ENCODE results near the gene ARHGAP31.

ARHGAP31 gene

GRCh38 chr3:119322835-119323722 lies 28.9 kb downstream of the ARHGAP31 start (continued):
- TF ChIP-seq, protein P1, sequence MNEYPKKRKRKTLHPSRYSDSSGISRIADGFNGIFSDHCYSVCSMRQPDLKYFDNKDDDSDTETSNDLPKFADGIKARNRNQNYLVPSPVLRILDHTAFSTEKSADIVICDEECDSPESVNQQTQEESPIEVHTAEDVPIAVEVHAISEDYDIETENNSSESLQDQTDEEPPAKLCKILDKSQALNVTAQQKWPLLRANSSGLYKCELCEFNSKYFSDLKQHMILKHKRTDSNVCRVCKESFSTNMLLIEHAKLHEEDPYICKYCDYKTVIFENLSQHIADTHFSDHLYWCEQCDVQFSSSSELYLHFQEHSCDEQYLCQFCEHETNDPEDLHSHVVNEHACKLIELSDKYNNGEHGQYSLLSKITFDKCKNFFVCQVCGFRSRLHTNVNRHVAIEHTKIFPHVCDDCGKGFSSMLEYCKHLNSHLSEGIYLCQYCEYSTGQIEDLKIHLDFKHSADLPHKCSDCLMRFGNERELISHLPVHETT (tag by site-specific recombination; IDR thresholded peaks at IDR 0.05): no peak
- TF ChIP-seq ZNF518A (tag by site-specific recombination; conservative IDR thresholded peaks at IDR 0.05; ENCODE audit: low read depth): no peak
- no peak for TF ChIP-seq ZNF362 (tag by site-specific recombination; IDR thresholded peaks at IDR 0.05)
- no peak for TF ChIP-seq PRDM1 (tag by site-specific recombination; IDR thresholded peaks at IDR 0.05)
- TF ChIP-seq, protein P2, sequence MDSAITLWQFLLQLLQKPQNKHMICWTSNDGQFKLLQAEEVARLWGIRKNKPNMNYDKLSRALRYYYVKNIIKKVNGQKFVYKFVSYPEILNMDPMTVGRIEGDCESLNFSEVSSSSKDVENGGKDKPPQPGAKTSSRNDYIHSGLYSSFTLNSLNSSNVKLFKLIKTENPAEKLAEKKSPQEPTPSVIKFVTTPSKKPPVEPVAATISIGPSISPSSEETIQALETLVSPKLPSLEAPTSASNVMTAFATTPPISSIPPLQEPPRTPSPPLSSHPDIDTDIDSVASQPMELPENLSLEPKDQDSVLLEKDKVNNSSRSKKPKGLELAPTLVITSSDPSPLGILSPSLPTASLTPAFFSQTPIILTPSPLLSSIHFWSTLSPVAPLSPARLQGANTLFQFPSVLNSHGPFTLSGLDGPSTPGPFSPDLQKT (IDR thresholded peaks at IDR 0.05; ENCODE audit: borderline replicate concordance, low read depth, low read length): no peak
- 0 out of 2 replicates have a peak, but pooled peaks have one; percentile 28 for TF ChIP-seq KLF16 (tag by site-specific recombination; IDR thresholded peaks at IDR 0.05)
- no peak for TF ChIP-seq ZNF169 (tag by site-specific recombination; IDR thresholded peaks at IDR 0.05)
- no peak for TF ChIP-seq ZNF223 (tag by site-specific recombination; IDR thresholded peaks at IDR 0.05)
- TF ChIP-seq ZNF175 (tag by site-specific recombination; IDR thresholded peaks at IDR 0.05): no peak
- TF ChIP-seq SCRT1 (tag by site-specific recombination; IDR thresholded peaks at IDR 0.05; ENCODE audit: borderline replicate concordance): no peak
- no peak for TF ChIP-seq ZNF311 (tag by site-specific recombination; IDR thresholded peaks at IDR 0.05; ENCODE audit: borderline replicate concordance)
- no peak for TF ChIP-seq ZNF16 (tag by site-specific recombination; IDR thresholded peaks at IDR 0.05; ENCODE audit: low read depth)
- 0 out of 2 replicates have a peak, but pooled peaks have one; percentile 13 for TF ChIP-seq ZNF335 (tag by site-specific recombination; conservative IDR thresholded peaks at IDR 0.05)
- no peak for TF ChIP-seq ZNF792 (tag by site-specific recombination; IDR thresholded peaks at IDR 0.05)
- TF ChIP-seq ZNF10 (tag by site-specific recombination; IDR thresholded peaks at IDR 0.05): no peak
- no peak for TF ChIP-seq ZNF292 (tag by site-specific recombination; IDR thresholded peaks at IDR 0.05; ENCODE audit: borderline replicate concordance, low read depth)
- no peak for TF ChIP-seq ZNF549 (tag by site-specific recombination; IDR thresholded peaks at IDR 0.05)
- TF ChIP-seq ZBTB17 (tag by site-specific recombination; IDR thresholded peaks at IDR 0.05): no peak
- no peak for TF ChIP-seq ZNF350 (tag by site-specific recombination; IDR thresholded peaks at IDR 0.05)
- TF ChIP-seq HOXC10 (CRISPR knock-in tag; IDR thresholded peaks at IDR 0.05): no peak
- TF ChIP-seq SALL2 (tag by site-specific recombination; IDR thresholded peaks at IDR 0.05; ENCODE audit: borderline replicate concordance): no peak
- no peak for TF ChIP-seq ZNF645 (tag by site-specific recombination; IDR thresholded peaks at IDR 0.05)
- no peak; the same call in 1 of the 2 replicates for TF ChIP-seq ZNF341 (tag by site-specific recombination; IDR thresholded peaks at IDR 0.05; ENCODE audit: low read depth)
- no peak for TF ChIP-seq GFI1B (tag by site-specific recombination; IDR thresholded peaks at IDR 0.05)
- TF ChIP-seq ZNF658 (tag by site-specific recombination; IDR thresholded peaks at IDR 0.05): no peak
- no peak for TF ChIP-seq ZNF768 (tag by site-specific recombination; IDR thresholded peaks at IDR 0.05)
- TF ChIP-seq, protein P3, sequence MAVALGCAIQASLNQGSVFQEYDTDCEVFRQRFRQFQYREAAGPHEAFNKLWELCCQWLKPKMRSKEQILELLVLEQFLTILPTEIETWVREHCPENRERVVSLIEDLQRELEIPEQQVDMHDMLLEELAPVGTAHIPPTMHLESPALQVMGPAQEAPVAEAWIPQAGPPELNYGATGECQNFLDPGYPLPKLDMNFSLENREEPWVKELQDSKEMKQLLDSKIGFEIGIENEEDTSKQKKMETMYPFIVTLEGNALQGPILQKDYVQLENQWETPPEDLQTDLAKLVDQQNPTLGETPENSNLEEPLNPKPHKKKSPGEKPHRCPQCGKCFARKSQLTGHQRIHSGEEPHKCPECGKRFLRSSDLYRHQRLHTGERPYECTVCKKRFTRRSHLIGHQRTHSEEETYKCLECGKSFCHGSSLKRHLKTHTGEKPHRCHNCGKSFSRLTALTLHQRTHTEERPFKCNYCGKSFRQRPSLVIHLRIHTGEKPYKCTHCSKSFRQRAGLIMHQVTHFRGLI (tag by site-specific recombination; IDR thresholded peaks at IDR 0.05): peak; percentile 83; the same call in 1 of the 2 replicates
- peak; percentile 62 for TF ChIP-seq GLIS2 (tag by site-specific recombination; IDR thresholded peaks at IDR 0.05)
